Neuronal stem cell (in vitro differentiated cells): ENCODE data around the gene PDZD2.

Experiments used
- DNase-seq: peaks from one replicate; pipeline ENCODE4 v3.0.0-alpha.2; 2013; ENCODE audit warnings: low spot score
- H2AFZ ChIP-seq: one replicate; pipeline ENCODE4 v1.6.1; 2013; ENCODE audit warnings: mild to moderate bottlenecking, low read length, inconsistent platforms
- H2AK5ac ChIP-seq: 2 replicates; pipeline ENCODE4 v1.6.1; 2013; ENCODE audit warnings: low read depth, mild to moderate bottlenecking, inconsistent platforms, low read length, moderate library complexity, mixed read lengths
- H2BK120ac ChIP-seq: 2 replicates; pipeline ENCODE4 v1.6.1; 2013; ENCODE audit warnings: low read depth, mild to moderate bottlenecking, inconsistent platforms, low read length, moderate library complexity, mixed read lengths
- H2BK12ac ChIP-seq: one replicate; pipeline ENCODE4 v1.6.1; 2013; ENCODE audit warnings: low read length, inconsistent platforms
- H2BK15ac ChIP-seq: 2 replicates; pipeline ENCODE4 v1.6.1; 2013; ENCODE audit warnings: mild to moderate bottlenecking, low read length, inconsistent platforms, mixed read lengths
- H2BK5ac ChIP-seq: one replicate; pipeline ENCODE4 v1.6.1; 2013; ENCODE audit warnings: inconsistent platforms, mild to moderate bottlenecking, low read length, moderate library complexity
- H3K14ac ChIP-seq: one replicate; pipeline ENCODE4 v1.6.1; 2013; ENCODE audit warnings: low read length, inconsistent platforms
- H3K18ac ChIP-seq: 2 replicates; pipeline ENCODE4 v1.6.1; 2013; ENCODE audit warnings: low read length, inconsistent platforms
- H3K23ac ChIP-seq: 2 replicates; pipeline ENCODE4 v1.6.1; 2013; ENCODE audit warnings: low read depth, mild to moderate bottlenecking, mixed read lengths, low read length, inconsistent platforms; ENCODE audit not compliant: poor library complexity
- H3K27ac ChIP-seq: replicated peaks from 3 replicates; pipeline ENCODE4 v1.5.1; 2013; ENCODE audit warnings: low read length, inconsistent platforms
- H3K27me3 ChIP-seq, 3 experiments: 2 replicates each; pipeline ENCODE4 v1.6.1; 2013; ENCODE audit warnings: low read length in 3 of 3, mild to moderate bottlenecking in 2 of 3, inconsistent platforms in 1 of 3, low read depth in 1 of 3, mixed read lengths in 1 of 3, moderate library complexity in 1 of 3; ENCODE audit not compliant: control insufficient read depth in 3 of 3, insufficient read depth in 3 of 3
- H3K36me3 ChIP-seq, 2 donors: replicated peaks in 1 of 2; 2 replicates each; pipeline ENCODE4 v1.6.1; 2013; ENCODE audit warnings: low read length in 2 of 2; ENCODE audit not compliant: control insufficient read depth in 2 of 2, insufficient read depth in 2 of 2
- H3K4ac ChIP-seq: 2 replicates; pipeline ENCODE4 v1.6.1; 2013; ENCODE audit warnings: inconsistent platforms, mild to moderate bottlenecking, low read length, moderate library complexity
- H3K4me1 ChIP-seq, 2 donors: 1 replicate in 1 of 2; 2 replicates in 1 of 2; pipeline ENCODE4 v1.6.1; 2013; ENCODE audit warnings: low read length in 2 of 2, low read depth in 1 of 2; ENCODE audit not compliant: control insufficient read depth in 2 of 2, insufficient read depth in 1 of 2
- H3K4me2 ChIP-seq: one replicate; pipeline ENCODE4 v1.6.1; 2013; ENCODE audit warnings: mild to moderate bottlenecking, low read length, inconsistent platforms; ENCODE audit not compliant: insufficient read depth, poor library complexity, severe bottlenecking
- H3K4me3 ChIP-seq, 2 donors: 2 replicates each; pipeline ENCODE4 v1.5.1; 2013; ENCODE audit warnings: low read length in 2 of 2, mild to moderate bottlenecking in 2 of 2, inconsistent platforms in 1 of 2, moderate library complexity in 1 of 2
- H3K79me1 ChIP-seq: one replicate; pipeline ENCODE4 v1.6.1; 2013; ENCODE audit warnings: low read depth, mild to moderate bottlenecking, inconsistent platforms, low read length, moderate library complexity
- H3K9ac ChIP-seq: one replicate; pipeline ENCODE4 v1.6.1; 2013; ENCODE audit warnings: mild to moderate bottlenecking, low read depth, low read length, inconsistent platforms; ENCODE audit not compliant: poor library complexity
- H3K9me3 ChIP-seq, 2 donors: replicated peaks in 1 of 2; 2 replicates each; pipeline versions ENCODE3 to v1.6.1; 2013; ENCODE audit warnings: low read length in 2 of 2, mild to moderate bottlenecking in 2 of 2, inconsistent platforms in 1 of 2, low read depth in 1 of 2, mixed read lengths in 1 of 2, moderate library complexity in 1 of 2; ENCODE audit not compliant: control insufficient read depth in 2 of 2, insufficient read depth in 1 of 2
- H4K8ac ChIP-seq: one replicate; pipeline ENCODE4 v1.6.1; 2013; ENCODE audit warnings: low read depth, mild to moderate bottlenecking, inconsistent platforms, low read length, moderate library complexity
- H4K91ac ChIP-seq: one replicate; pipeline ENCODE4 v1.6.1; 2013; ENCODE audit warnings: low read length, low read depth, mild to moderate bottlenecking, inconsistent platforms; ENCODE audit not compliant: poor library complexity
- WGBS, 2 donors: extraction: QIAGEN DNeasy Blood & Tissue Kit; methylation state at CpG; one replicate each; pipeline ENCODE4 v1.1.7; 2013; ENCODE audit warnings: missing lambda C conversion rate in 2 of 2, mixed read lengths in 1 of 2; ENCODE audit not compliant: insufficient read length in 2 of 2, insufficient replicate concordance in 1 of 2; ENCODE audit errors: extremely low coverage in 2 of 2; 5-methylcytosine and 5-hydroxymethylcytosine counted together

Gene PDZD2

GRCh38 chr5:32055891-32056866 lies 417.2 kb downstream of the PDZD2 start:
- no peak overlapping the region for H3K27ac ChIP-seq
- H3K79me1 ChIP-seq, result no peaks in the 10 kb centered on the region
- H3K4me1 ChIP-seq, result no peaks in the 10 kb centered on the region
- H2BK120ac ChIP-seq, result no peak overlapping the region
- H3K4me2 ChIP-seq, result no peak overlapping the region
- no peak overlapping the region for H3K4me3 ChIP-seq
- peak overlapping the region; percentile 34 for H2AFZ ChIP-seq
- no peaks in the 10 kb centered on the region for H3K36me3 ChIP-seq
- H2AK5ac ChIP-seq, result no peak overlapping the region
- H2BK12ac ChIP-seq, result no peak overlapping the region
- no peak overlapping the region for H2BK5ac ChIP-seq
- H3K9ac ChIP-seq, result no peak overlapping the region
- no peak overlapping the region for H3K4ac ChIP-seq
- no CpG with 5 or more reads among the region's 15 CpGs for WGBS, 2 donors
- H4K91ac ChIP-seq, result no peak overlapping the region
- H3K9me3 ChIP-seq, result peaks cover 0 to 11% of the 10 kb centered on the region in 2 donors
- H3K14ac ChIP-seq, result no peak overlapping the region
- no peak overlapping the region for H2BK15ac ChIP-seq
- no peak overlapping the region for H4K8ac ChIP-seq
- H3K27me3 ChIP-seq, result no peaks in the 10 kb centered on the region
- no peak for DNase-seq
- H3K18ac ChIP-seq, result no peak overlapping the region
- H3K23ac ChIP-seq, result no peak overlapping the region

- Histone ChIP-seq H2AFZ (no peak overlapping the region), H2BK12ac (no peak overlapping the region), H2BK5ac (no peak overlapping the region), H3K23ac (no peak overlapping the region), H3K27ac (no peak overlapping the region), H3K4me2 (no peak overlapping the region), H2BK15ac (no peak overlapping the region), H3K18ac (no peak overlapping the region), H3K14ac (no peak overlapping the region), H3K9ac (no peak overlapping the region), H4K8ac (peak overlapping the region; percentile 75), H2BK120ac (no peak overlapping the region), H2AK5ac (no peak overlapping the region), H3K4ac (no peak overlapping the region), H3K4me3 (no peak overlapping the region), H3K79me1 (no peaks in the 10 kb centered on the region), H3K9me3 (peaks cover 0 to 14% of the 10 kb centered on the region in 2 donors), H3K27me3 (no peaks in the 10 kb centered on the region), H3K36me3 (peaks cover 0 to under 1% of the 10 kb centered on the region in 2 donors), H3K4me1 (no peaks in the 10 kb centered on the region), H4K91ac (no peak overlapping the region)
- DNase-seq, result no peak
- WGBS, 2 donors, result no CpG with 5 or more reads among the region's 12 CpGs
Observed at GRCh38 chr5:32057187-32058096, 418.5 kb downstream of the PDZD2 start.

DNA sequence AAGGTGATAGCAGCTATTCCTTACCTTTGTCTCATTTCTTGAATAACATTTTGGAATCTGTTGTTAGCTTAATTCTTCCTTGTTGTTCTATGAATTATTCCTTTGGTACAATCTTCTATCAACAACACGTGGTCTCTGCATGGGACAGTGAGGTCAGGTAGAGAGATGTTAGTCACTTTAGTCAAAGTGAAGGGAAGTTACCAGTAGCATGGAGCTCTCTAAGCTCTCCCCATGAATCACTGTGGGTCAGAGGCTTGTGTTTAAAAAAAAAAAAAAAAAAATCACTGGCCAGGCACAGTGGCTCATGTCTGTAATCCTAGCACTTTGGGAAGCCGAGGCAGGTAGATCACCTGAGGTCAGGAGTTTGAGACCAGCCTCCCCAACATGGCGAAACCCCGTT lies 419.2 kb downstream of the PDZD2 start:
- H2AK5ac ChIP-seq, result no peak overlapping the region
- H2BK5ac ChIP-seq, result no peak overlapping the region
- no peak overlapping the region for H4K91ac ChIP-seq
- H3K9me3 ChIP-seq, result peaks cover 0 to 14% of the 10 kb centered on the region in 2 donors
- H3K79me1 ChIP-seq, result no peaks in the 10 kb centered on the region
- H2AFZ ChIP-seq, result no peak overlapping the region
- H3K27ac ChIP-seq, result no peak overlapping the region
- H3K36me3 ChIP-seq, result peaks cover 0 to 3% of the 10 kb centered on the region in 2 donors
- H3K18ac ChIP-seq, result no peak overlapping the region
- no CpG with 5 or more reads among the region's 4 CpGs for WGBS, 2 donors
- no peak overlapping the region for H2BK120ac ChIP-seq
- H2BK15ac ChIP-seq, result no peak overlapping the region
- no peaks in the 10 kb centered on the region for H3K27me3 ChIP-seq
- H3K4me1 ChIP-seq, result no peaks in the 10 kb centered on the region
- DNase-seq, result no peak
- H3K9ac ChIP-seq, result no peak overlapping the region
- no peak overlapping the region for H3K23ac ChIP-seq
- no peak overlapping the region for H2BK12ac ChIP-seq
- H3K14ac ChIP-seq, result no peak overlapping the region
- no peak overlapping the region for H3K4me2 ChIP-seq
- no peak overlapping the region for H4K8ac ChIP-seq
- no peak overlapping the region for H3K4me3 ChIP-seq
- H3K4ac ChIP-seq, result no peak overlapping the region

DNA sequence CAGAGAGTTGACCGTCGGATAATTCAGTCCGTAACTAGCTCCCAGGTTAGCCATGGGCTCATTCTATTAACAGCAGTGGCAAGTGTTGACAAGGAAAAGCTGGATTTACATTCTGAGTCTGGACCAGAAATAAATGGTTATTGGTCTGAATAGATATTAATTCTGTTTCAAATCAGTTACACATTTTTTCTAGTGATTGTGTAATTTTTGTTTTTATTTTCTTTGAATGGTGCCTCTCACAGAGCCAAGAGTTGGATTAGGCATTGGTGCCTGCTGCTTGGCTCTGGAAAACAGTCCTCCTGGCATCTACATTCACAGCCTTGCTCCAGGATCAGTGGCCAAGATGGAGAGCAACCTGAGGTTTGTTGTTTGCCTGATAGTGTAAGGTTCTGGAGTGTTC lies 420.1 kb downstream of the PDZD2 start:
- H4K8ac ChIP-seq, result no peak overlapping the region
- peaks cover 0 to 3% of the 10 kb centered on the region in 2 donors for H3K36me3 ChIP-seq
- no peak for DNase-seq
- H2AFZ ChIP-seq, result no peak overlapping the region
- H2BK5ac ChIP-seq, result no peak overlapping the region
- no peak overlapping the region for H3K4ac ChIP-seq
- H3K9me3 ChIP-seq, result peaks cover 0 to 9% of the 10 kb centered on the region in 2 donors
- H3K18ac ChIP-seq, result no peak overlapping the region
- no peak overlapping the region for H4K91ac ChIP-seq
- no peak overlapping the region for H2BK12ac ChIP-seq
- no peak overlapping the region for H3K27ac ChIP-seq
- no peaks in the 10 kb centered on the region for H3K27me3 ChIP-seq
- no peak overlapping the region for H2AK5ac ChIP-seq
- H3K4me1 ChIP-seq, result no peaks in the 10 kb centered on the region
- no peak overlapping the region for H3K9ac ChIP-seq
- no peak overlapping the region for H3K14ac ChIP-seq
- H2BK120ac ChIP-seq, result no peak overlapping the region
- H3K79me1 ChIP-seq, result no peaks in the 10 kb centered on the region
- no peak overlapping the region for H3K4me2 ChIP-seq
- no peak overlapping the region for H3K23ac ChIP-seq
- WGBS, 2 donors, result no CpG with 5 or more reads among the region's 3 CpGs
- no peak overlapping the region for H2BK15ac ChIP-seq
- no peak overlapping the region for H3K4me3 ChIP-seq
